HG03025 (cell line): ENCODE data around the gene FN3K.

ENCODE experiments used
- ATAC-seq: cut with Tn5 transposase; IDR thresholded peaks from one replicate; pipeline ENCODE4 v1.9.1; 2021; ENCODE audit warnings: mild to moderate bottlenecking, moderate library complexity; ENCODE audit not compliant: unreplicated experiment, low FRiP score

The FN3K gene

DNA sequence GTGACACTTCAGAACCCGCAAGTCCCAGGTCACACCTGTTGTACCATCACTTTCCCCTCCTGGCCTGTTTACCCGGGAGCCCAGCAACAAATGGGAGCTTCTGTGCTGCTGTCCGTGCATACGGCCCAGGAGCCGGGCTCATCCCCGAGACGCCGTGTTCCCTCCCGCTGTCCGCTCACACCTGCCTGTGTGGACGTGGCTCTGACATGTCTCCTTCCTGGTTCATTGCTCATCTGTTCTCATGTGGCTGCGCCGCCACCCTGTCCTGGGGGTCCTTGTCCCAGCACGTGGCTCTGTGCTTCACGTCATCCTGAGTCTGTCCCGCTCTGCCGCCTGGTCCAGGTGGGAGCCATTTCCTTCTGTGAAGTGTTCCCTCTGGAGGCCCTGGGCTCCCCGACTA, 54.4 kb downstream of the FN3K start:
- no peak for ATAC-seq

DNA sequence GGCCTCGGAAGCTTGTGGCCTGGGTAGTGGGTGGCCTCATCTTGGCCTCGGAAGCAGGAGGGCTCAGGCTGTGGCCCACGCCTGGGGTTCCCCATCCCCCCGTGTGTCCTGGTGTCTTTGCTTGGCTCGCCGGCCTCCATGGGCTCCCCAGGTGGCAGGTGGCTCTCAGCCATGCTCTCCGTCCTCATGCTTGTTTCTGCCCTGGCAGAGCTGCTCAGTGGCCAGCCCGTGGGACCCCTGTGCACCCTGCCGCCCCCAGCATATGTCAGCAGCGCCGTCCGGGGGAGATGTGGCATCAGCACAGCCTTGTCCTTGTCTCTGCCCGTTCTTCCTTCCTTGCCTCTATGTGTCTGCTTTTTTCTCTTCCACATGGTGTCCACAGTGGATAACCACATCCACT, 55.0 kb downstream of the FN3K start:
- ATAC-seq, result no peak

DNA sequence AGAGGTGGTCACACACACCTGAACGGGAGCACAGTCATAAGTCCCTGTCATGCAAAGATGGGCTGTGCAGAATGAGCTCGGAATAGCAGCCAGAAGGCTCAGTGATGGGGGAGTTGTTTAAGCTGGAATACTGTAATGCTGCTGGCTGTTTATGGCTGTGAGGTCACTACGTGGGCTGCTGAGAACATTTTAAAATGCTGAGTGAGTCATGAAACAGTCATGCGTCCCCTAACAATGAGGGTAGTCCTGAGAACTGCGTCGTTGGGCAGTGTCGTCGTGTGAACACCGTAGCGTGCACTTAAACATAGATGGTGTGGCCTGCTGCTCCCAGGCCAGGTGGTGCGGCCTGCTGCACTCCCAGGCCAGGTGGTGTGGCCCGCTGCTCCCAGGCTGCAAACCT, 56.1 kb downstream of the FN3K start:
- no peak for ATAC-seq

DNA sequence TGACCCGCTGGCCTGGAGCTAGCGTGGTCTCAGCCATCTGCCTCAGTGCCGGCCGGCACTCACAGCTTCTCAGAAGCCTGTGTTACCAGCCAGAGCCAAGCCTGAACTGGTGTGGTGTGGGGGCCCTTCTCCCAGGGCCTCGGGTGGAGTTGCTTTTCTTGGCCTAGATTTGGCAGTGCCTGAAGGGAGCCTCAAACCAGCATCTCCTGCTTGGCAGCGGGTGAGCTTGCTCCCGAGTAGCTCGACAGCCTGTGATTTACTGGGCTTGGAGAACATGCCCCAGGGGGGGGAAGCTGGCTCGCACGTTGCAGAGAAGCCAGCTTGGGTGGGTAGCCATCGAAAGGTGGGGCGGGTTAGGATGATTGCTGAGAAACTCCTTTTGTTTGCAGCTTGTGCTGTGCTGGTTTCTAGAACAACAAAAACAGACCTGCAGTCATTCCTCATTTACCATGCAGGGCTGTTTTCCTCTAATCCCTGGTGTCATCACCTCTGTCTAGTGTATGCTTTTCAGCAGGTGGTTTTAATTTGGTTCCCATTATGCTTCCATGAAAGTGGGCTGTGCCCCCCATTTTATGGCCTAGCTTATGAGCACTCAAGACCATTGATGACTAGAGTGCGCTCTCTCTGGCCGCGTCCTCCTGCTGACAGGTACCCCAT, 58.7 kb downstream of the FN3K start:
- ATAC-seq, result no peak

DNA sequence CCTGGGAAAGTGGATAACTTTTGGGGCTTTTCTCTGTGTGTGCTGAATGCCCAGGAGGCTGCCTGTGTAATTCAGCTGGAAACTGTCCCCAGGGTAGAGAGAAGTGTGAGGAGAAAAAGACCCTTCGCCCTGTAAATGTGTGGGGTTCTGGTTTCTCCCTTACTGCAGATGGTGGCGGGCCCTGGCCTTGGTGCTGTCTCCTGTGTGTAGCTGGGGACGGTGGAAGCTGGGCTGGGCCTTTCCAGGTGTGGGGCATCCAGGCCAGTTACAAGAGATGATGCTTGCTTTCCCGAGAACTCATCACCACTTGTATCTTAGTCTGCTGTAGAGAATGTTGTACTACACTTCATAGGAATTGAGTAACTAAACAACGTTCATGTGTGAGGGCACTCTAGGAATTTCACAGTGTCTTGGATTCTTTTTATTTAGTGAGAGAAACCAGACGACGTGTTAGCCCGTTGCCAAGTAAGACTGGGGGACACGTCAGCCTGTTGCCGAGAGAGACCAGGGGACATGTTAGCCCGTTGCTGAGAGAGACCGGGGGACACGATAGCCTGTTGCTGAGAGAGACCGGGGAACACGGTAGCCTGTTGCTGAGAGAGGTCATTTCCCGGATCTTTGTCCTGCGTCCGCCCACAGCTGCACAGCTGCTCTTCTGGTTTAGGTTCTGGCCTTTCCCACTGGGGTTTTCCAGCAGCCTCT, 59.5 kb downstream of the FN3K start:
- no peak for ATAC-seq

DNA sequence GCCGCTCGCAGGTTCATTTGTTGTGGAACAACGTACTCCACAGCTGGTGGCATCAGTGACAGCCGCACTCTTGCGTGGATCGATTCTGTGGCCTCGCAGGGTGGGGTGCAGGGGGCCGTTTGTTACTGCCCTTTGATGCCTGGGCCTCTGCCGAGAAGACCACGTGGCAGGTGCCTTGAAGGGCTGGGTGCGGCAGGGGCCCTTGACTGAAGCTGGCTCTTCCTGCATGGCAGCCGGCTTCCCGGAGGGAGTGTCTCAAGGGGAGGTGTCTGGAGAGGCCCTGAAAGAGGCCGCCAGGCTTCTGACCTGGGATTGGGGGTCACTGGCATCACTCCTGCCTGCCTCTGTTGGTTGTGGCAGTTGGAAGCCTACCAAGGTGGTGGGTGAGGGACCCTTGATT, 60.2 kb downstream of the FN3K start:
- ATAC-seq, result no peak

DNA sequence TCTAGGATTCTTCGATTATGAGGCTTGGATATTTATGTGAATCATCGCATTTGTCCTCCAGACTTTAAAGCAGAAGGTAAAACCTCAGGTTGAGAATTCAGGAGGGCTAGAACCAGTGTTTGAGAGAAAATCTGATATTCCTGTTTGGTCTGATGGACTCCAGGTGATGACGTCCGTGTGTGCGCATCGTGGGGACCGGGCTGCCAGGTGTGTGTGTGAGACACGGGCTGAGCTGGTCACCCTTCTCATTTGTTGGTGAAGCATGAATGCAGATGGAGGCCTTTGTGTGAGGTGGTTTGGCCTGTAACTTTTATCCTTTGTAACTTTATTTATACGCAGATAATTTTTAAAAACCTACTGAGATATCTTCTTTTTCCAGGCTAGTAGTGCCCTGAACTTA, 61.6 kb downstream of the FN3K start:
- no peak for ATAC-seq

DNA sequence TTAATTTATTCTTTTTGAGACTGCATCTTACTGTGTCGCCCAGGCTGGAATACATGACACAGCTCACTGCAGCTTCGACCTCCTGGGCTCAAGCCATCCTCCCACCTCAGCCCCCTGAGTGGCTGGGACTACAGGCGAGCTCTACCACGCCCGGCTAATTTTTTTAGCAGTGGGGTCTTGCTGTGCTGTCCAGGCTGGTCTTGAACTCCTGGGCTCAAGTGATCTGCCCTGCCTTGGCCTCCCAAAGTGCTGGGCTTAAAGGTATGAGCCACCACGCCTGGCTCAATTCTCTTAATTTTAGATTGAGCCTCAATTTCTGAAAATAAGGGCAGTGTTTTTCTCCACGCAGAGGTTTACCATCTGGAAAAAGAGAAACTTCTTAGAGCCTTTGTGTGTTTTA, 63.3 kb downstream of the FN3K start:
- ATAC-seq, result no peak

DNA sequence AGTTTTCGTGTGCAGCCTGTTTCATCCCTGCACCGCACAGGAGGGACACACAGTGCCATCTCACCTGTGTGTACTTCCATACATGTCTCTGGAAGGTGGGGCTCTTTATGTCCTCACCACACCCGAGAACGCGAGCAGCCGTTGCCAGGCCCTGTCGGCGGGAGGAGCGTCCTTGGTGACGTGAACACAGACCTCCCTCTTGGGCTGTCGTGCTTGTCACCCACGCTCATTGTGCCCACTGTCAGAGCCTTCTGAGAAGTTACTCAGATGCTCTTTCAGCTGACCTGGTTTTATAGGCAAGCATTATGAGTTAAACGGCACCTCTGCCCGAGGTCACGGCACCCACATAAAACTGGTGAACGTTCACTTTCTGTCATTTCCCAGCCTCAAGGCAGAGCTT, 64.2 kb downstream of the FN3K start:
- no peak for ATAC-seq
